Measurements from ENCODE around the gene MEGF11.

- no peak for TF ChIP-seq EZH2 (IDR thresholded peaks at IDR 0.05)
- TF ChIP-seq POLR2AphosphoS5 (IDR thresholded peaks at IDR 0.05; ENCODE audit: borderline replicate concordance, low read depth, low read length), result no peak
Measured at GRCh38 chr15:66080717-66081398, 172.7 kb downstream of the MEGF11 start.
